Measurements from ENCODE around the gene ATP8A2. TPM values are rescaled to one million over a fixed set of nuclear protein-coding genes. Genes with fewer than 3 reads are reported as not detected.

The ATP8A2 gene
- total and polyA plus RNA-seq, 4 donors, result 0.01 to 0.08 (median 0.05) TPM; not detected in 1

DNA sequence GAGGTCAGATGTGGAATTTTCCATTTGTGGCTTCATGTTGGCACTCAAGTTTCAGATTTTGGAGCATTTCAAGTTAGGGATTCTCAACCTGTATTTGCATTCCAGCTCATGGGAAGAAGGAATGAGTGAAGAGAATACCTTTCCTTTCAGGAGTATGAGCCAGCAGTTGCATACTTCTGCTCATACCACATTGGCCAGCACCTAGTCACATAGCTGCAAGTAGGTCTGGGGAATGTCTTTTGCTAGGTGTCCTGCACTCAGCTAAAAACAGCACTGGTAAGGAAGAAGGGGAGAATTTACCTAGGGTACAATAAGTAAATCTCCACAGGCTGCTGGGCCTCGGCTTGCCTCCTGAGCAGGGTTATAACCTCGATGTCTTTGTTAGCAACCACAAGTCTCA, 24.6 kb upstream of the ATP8A2 start:
- no peaks in the 10 kb centered on the region for H3K27me3 ChIP-seq (ENCODE audit: control insufficient read depth in 4 of 4, insufficient read depth in 4 of 4, low read length in 3 of 4)
- no peaks in the 10 kb centered on the region for H3K36me3 ChIP-seq (ENCODE audit: control insufficient read depth in 4 of 4, insufficient read depth in 3 of 4, low read depth in 1 of 4, low read length in 3 of 4)
- no peak for DNase-seq (ENCODE audit: low spot score)
- H3K4me3 ChIP-seq (ENCODE audit: low read depth in 1 of 3, low read length in 3 of 3), result no peak overlapping the region
- H3K27ac ChIP-seq (ENCODE audit: low read depth in 1 of 2, low read length in 2 of 2), result no peak overlapping the region
- H3K9me3 ChIP-seq (ENCODE audit: control insufficient read depth in 4 of 4, low read length in 3 of 4), result no peaks in the 10 kb centered on the region
- 76% methylated on average over 2 of the region's 2 CpGs for WGBS
- no peak overlapping the region for H3K9ac ChIP-seq (ENCODE audit: low read depth in 1 of 2, low read length in 2 of 2)
- TF ChIP-seq, protein P1, sequence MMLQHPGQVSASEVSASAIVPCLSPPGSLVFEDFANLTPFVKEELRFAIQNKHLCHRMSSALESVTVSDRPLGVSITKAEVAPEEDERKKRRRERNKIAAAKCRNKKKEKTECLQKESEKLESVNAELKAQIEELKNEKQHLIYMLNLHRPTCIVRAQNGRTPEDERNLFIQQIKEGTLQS (IDR thresholded peaks at IDR 0.05), result no peak
- TF ChIP-seq FOXA2 (IDR thresholded peaks at IDR 0.05), result no peak
- TF ChIP-seq RXRA (IDR thresholded peaks at IDR 0.05), result no peak
- H3K4me1 ChIP-seq (ENCODE audit: control insufficient read depth in 4 of 4, insufficient read depth in 4 of 4, low read length in 3 of 4), result no peaks in the 10 kb centered on the region

DNA sequence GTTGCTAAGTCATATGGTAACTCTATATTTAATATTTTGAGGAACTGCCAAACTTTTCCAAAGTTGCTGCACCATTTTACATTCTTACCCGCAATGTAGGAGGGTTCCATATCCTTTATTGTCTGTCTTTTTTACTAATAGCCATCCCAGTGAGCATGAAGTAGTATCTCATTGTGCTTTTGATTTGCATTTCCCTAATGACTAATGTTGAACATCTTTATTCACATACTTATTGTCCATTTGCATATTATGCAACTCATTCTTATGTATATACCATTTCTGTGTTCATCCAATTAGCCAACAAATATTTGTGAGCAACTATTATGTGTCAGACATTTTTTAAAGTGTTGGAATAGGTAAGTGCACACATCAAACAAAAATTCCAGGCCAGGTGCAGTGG, 20.4 kb upstream of the ATP8A2 start:
- 91% methylated on average over 1 of the region's 1 CpG for WGBS
- H3K27me3 ChIP-seq (ENCODE audit: control insufficient read depth in 4 of 4, insufficient read depth in 4 of 4, low read length in 3 of 4), result no peaks in the 10 kb centered on the region

DNA sequence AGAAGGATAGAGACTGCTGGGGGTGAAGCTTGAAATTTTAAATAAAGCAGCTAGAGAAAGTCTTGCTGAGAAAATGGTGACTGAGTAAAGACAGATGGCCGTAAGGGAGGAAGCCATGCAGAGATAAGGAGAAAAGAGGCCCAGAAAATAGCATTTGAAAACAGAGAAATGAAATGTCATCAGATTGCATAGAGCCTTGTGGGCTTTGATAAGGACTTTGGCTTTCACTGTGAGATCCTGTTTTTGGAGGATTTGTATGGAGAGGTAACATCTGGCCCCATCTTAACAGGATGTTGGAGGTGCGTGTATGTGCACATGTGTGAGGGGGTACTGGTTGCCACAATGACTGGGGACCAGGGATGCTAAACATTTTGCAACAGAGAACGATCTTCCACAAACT, 19.5 kb upstream of the ATP8A2 start:
- WGBS, result 59% methylated on average over 3 of the region's 3 CpGs
- TF ChIP-seq, protein P2, sequence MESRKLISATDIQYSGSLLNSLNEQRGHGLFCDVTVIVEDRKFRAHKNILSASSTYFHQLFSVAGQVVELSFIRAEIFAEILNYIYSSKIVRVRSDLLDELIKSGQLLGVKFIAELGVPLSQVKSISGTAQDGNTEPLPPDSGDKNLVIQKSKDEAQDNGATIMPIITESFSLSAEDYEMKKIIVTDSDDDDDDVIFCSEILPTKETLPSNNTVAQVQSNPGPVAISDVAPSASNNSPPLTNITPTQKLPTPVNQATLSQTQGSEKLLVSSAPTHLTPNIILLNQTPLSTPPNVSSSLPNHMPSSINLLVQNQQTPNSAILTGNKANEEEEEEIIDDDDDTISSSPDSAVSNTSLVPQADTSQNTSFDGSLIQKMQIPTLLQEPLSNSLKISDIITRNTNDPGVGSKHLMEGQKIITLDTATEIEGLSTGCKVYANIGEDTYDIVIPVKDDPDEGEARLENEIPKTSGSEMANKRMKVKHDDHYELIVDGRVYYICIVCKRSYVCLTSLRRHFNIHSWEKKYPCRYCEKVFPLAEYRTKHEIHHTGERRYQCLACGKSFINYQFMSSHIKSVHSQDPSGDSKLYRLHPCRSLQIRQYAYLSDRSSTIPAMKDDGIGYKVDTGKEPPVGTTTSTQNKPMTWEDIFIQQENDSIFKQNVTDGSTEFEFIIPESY (IDR thresholded peaks at IDR 0.05), result no peak
- TF ChIP-seq FOXA1 (IDR thresholded peaks at IDR 0.05), result no peak
- no peak for TF ChIP-seq RXRA (IDR thresholded peaks at IDR 0.05)
- TF ChIP-seq, protein P1 (IDR thresholded peaks at IDR 0.05), result no peak
- Histone ChIP-seq H3K36me3 (ENCODE audit: control insufficient read depth in 4 of 4, insufficient read depth in 3 of 4, low read depth in 1 of 4, low read length in 3 of 4) (no peaks in the 10 kb centered on the region), H3K9me3 (ENCODE audit: control insufficient read depth in 4 of 4, low read length in 3 of 4) (no peaks in the 10 kb centered on the region), H3K4me3 (ENCODE audit: low read depth in 1 of 3, low read length in 3 of 3) (no peak overlapping the region), H3K27me3 (ENCODE audit: control insufficient read depth in 4 of 4, insufficient read depth in 4 of 4, low read length in 3 of 4) (no peaks in the 10 kb centered on the region), H3K27ac (ENCODE audit: low read depth in 1 of 2, low read length in 2 of 2) (no peak overlapping the region), H3K9ac (ENCODE audit: low read depth in 1 of 2, low read length in 2 of 2) (no peak overlapping the region), H3K4me1 (ENCODE audit: control insufficient read depth in 4 of 4, insufficient read depth in 4 of 4, low read length in 3 of 4) (no peaks in the 10 kb centered on the region)
- no peak for DNase-seq (ENCODE audit: low spot score)

More for the DNA sequence above, 20.4 kb upstream of the ATP8A2 start:
- TF ChIP-seq TAF1 (conservative IDR thresholded peaks at IDR 0.05) (no peak), HNF4A (conservative IDR thresholded peaks at IDR 0.05) (no peak), HNF4G (IDR thresholded peaks at IDR 0.05) (no peak), FOXA1 (IDR thresholded peaks at IDR 0.05) (no peak), JUND (IDR thresholded peaks at IDR 0.05) (no peak), YY1 (IDR thresholded peaks at IDR 0.05) (no peak), RXRA (IDR thresholded peaks at IDR 0.05) (no peak), FOXA2 (IDR thresholded peaks at IDR 0.05) (no peak), SP1 (IDR thresholded peaks at IDR 0.05) (no peak), RAD21 (IDR thresholded peaks at IDR 0.05) (no peak), EGR1 (IDR thresholded peaks at IDR 0.05; ENCODE audit: low read depth in 2 of 2) (no peak), GABPA (IDR thresholded peaks at IDR 0.05 in 1 of 2, conservative IDR thresholded peaks at IDR 0.05 in 1 of 2) (no peak)
- TF ChIP-seq, protein P3, sequence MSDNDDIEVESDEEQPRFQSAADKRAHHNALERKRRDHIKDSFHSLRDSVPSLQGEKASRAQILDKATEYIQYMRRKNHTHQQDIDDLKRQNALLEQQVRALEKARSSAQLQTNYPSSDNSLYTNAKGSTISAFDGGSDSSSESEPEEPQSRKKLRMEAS (IDR thresholded peaks at IDR 0.05), result no peak
- TF ChIP-seq, protein P1 (IDR thresholded peaks at IDR 0.05), result no peak
- no peak overlapping the region for H3K4me3 ChIP-seq (ENCODE audit: low read depth in 1 of 3, low read length in 3 of 3)
- H3K9me3 ChIP-seq (ENCODE audit: control insufficient read depth in 4 of 4, low read length in 3 of 4), result no peaks in the 10 kb centered on the region
- H3K36me3 ChIP-seq (ENCODE audit: control insufficient read depth in 4 of 4, insufficient read depth in 3 of 4, low read depth in 1 of 4, low read length in 3 of 4), result no peaks in the 10 kb centered on the region
- H3K4me1 ChIP-seq (ENCODE audit: control insufficient read depth in 4 of 4, insufficient read depth in 4 of 4, low read length in 3 of 4), result no peaks in the 10 kb centered on the region
- DNase-seq (ENCODE audit: low spot score), result no peak
- H3K9ac ChIP-seq (ENCODE audit: low read depth in 1 of 2, low read length in 2 of 2), result no peak overlapping the region
- H3K27ac ChIP-seq (ENCODE audit: low read depth in 1 of 2, low read length in 2 of 2), result no peak overlapping the region

Data from liver (tissue), 9 donors.